ENCODE data around the gene PAX5. TPM values are rescaled to one million over a fixed set of nuclear protein-coding genes. Genes with fewer than 3 reads are reported as not detected.

The PAX5 gene
- total RNA-seq, 1 donor from 2014 or later = not detected

DNA sequence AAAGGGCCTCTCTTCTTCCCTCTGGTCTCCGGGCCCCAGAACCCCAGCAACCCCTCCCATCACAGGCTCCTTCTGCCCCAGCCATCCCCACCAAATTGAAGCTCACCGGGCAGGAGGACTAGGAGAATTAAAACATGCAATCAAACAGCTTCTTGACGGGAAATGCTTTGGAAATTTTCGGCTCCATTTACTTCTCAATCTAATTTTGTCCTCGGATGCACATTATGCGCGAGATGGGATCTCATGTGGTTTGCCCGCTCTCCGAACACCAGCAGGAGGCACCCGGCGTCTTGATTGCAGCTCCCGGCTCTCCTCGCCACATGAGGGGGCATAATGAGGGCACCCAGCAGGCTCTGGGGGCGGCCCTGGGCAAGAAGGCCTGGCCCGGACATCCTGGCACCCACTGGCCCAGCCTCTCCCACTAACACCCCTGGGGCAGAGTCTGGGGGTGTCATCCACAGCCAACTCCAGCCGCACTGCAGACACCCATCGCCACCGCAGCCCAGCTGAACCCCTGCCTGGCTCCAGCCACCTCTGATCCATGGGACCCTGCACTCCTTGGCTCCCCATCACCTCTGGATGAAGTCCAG, 135.5 kb downstream of the PAX5 start:
- DNase-seq (ENCODE audit: low read depth) = no peak
- H3K4me3 ChIP-seq (ENCODE audit: low read depth, low read length) = no peak overlapping the region
- TF ChIP-seq, protein P1, sequence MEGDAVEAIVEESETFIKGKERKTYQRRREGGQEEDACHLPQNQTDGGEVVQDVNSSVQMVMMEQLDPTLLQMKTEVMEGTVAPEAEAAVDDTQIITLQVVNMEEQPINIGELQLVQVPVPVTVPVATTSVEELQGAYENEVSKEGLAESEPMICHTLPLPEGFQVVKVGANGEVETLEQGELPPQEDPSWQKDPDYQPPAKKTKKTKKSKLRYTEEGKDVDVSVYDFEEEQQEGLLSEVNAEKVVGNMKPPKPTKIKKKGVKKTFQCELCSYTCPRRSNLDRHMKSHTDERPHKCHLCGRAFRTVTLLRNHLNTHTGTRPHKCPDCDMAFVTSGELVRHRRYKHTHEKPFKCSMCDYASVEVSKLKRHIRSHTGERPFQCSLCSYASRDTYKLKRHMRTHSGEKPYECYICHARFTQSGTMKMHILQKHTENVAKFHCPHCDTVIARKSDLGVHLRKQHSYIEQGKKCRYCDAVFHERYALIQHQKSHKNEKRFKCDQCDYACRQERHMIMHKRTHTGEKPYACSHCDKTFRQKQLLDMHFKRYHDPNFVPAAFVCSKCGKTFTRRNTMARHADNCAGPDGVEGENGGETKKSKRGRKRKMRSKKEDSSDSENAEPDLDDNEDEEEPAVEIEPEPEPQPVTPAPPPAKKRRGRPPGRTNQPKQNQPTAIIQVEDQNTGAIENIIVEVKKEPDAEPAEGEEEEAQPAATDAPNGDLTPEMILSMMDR (conservative IDR thresholded peaks at IDR 0.05; ENCODE audit: low read depth, low read length) = no peak

- TF ChIP-seq, protein P1 (conservative IDR thresholded peaks at IDR 0.05; ENCODE audit: low read depth, low read length) = no peak
- no peak overlapping the region for H3K4me3 ChIP-seq (ENCODE audit: low read depth, low read length)
- DNase-seq (ENCODE audit: low read depth) = no peak
These were observed 136.6 kb downstream of the PAX5 start for GRCh38 chr9:36897478-36897877.

DNA sequence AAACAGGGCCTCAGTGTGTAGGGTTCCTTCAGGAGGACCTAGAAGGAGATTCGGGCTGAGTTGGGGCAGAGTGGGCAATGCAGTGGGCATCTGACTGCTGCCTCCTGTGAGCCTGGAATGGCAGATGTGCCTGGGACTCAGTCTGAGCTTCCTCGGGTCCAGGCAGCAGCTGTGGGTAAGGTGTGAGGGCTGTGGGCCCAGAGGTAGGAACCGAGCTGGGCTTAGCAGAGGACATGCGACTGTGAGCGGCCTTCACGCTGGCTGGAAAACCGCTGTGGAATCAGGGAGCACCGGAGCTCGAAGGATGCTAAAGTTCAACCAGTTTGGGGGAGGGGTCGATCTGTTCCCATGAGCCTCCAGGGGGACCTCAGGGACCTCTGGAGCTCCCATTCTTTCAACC, 137.0 kb downstream of the PAX5 start:
- H3K4me3 ChIP-seq (ENCODE audit: low read depth, low read length) = no peak overlapping the region
- DNase-seq (ENCODE audit: low read depth) = no peak
- TF ChIP-seq, protein P1 (conservative IDR thresholded peaks at IDR 0.05; ENCODE audit: low read depth, low read length) = no peak

- DNase-seq (ENCODE audit: low read depth) = no peak
- H3K4me3 ChIP-seq (ENCODE audit: low read depth, low read length) = no peak overlapping the region
- TF ChIP-seq, protein P1 (conservative IDR thresholded peaks at IDR 0.05; ENCODE audit: low read depth, low read length) = no peak
These were observed 137.8 kb downstream of the PAX5 start for GRCh38 chr9:36896296-36896695.

- TF ChIP-seq, protein P1 (conservative IDR thresholded peaks at IDR 0.05; ENCODE audit: low read depth, low read length) = no peak
These were observed 138.3 kb downstream of the PAX5 start for GRCh38 chr9:36895744-36896260.

GRCh38 chr9:36894695-36895310, 139.3 kb downstream of the PAX5 start:
- no peak for DNase-seq (ENCODE audit: low read depth)
- TF ChIP-seq, protein P1 (conservative IDR thresholded peaks at IDR 0.05; ENCODE audit: low read depth, low read length) = no peak
- no peak overlapping the region for H3K4me3 ChIP-seq (ENCODE audit: low read depth, low read length)

More at GRCh38 chr9:36895744-36896260, 138.3 kb downstream of the PAX5 start:
- no peak overlapping the region for H3K4me3 ChIP-seq (ENCODE audit: low read depth, low read length)
- DNase-seq (ENCODE audit: low read depth) = no peak

DNA sequence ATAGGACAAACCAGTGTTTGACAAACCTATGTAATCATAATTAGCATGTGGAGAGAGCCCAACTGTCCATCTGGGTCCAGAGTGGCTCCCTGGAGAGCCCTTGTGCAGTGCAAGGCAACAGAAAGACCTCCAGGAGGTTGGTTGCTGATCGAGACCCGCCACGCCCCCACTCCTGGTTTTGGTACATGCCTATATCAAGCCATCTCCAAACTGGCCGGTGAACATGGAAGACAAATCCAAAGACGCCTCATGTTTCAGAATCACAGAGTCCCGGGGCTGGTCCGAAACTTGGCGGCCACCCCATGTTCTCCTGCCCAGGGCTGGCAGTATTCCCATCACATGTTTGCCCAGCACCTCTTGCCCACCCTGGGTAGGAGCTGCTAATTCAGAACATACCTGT, 140.2 kb downstream of the PAX5 start:
- no peak overlapping the region for H3K4me3 ChIP-seq (ENCODE audit: low read depth, low read length)
- TF ChIP-seq, protein P1 (conservative IDR thresholded peaks at IDR 0.05; ENCODE audit: low read depth, low read length) = no peak
- no peak for DNase-seq (ENCODE audit: low read depth)
